Activated CD8-positive, alpha-beta memory T cell treated with anti-CD3 and anti-CD28 coated beads for 36 hours (primary cell): ENCODE results near the gene ACTG2. TPM values are rescaled to one million over a fixed set of nuclear protein-coding genes. Genes with fewer than 3 reads are reported as not detected.
"Not testable (repeated sequence)": the region's sequence is repeated elsewhere in the genome, so short reads cannot be mapped to it uniquely, and the experiment has no call there.

Experiments used
- CTCF ChIA-PET: fragments of 350-600 bp; sonication (Branson Sonifier 250); formaldehyde crosslinking; loops from one replicate; lab custom pipeline; 2021; ENCODE audit warnings: antibody characterized with exemption; lab: Charles Lee
- POLR2A ChIA-PET: fragments of 350-600 bp; sonication (Branson Sonifier 250); formaldehyde crosslinking; loops from one replicate; lab custom pipeline; 2021; ENCODE audit warnings: antibody characterized with exemption; lab: Charles Lee
- total RNA-seq, 2 experiments: library from RNA; stranded (reverse); gene quantifications; one replicate each; pipeline ENCODE4 v1.2.3, GENCODE V29; 2021

Gene ACTG2
- under 1 TPM in 1 of 2 experiments, not detected in 1; 0.13 TPM for total RNA-seq

DNA sequence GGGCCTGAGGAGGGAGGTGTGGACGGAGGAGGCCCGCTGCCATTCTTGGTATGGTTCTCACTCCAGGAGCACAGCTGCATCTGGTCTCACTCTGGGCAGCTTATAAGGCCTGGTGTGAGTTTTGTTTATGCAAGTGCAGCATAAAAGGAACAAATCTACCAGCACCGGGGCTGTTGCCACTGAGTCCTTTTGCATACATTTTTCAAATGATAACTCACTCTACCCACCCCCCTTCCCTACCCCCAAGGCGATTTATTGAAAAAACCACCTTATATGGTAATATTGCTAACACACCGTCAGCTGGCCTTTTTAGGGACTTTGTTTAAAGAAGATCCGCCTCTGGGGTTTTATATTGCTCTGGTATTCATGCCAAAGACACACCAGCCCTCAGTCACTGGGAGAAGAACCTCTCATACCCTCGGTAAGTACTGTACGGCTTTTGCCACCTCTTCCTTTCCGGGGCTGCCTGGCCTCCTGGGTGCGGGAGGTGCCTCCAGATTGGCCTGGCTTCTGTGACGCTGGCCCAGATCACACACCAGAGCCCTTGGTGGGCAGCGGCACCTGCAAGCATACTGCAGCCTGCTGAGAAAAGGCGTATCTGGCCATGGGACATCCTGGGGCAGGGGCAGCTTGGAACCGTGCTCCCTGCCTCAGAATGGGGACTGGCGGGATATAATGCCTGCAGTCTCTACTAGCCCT, at the start of gene ACTG2:
Gene ACTG2, plus strand, starts transcription at position 378 of the 699 bp plus-strand sequence. CDS start 8,304 bp downstream, outside the sequence.
- POLR2A ChIA-PET = no interaction called here
- CTCF ChIA-PET = interaction anchor here (0.6 to 1.8 kb wide), 3 partner anchors 12 to 479 kb away, joined by 3 to 5 read pairs (median 5); no protein-coding TSS in a partner anchor

DNA sequence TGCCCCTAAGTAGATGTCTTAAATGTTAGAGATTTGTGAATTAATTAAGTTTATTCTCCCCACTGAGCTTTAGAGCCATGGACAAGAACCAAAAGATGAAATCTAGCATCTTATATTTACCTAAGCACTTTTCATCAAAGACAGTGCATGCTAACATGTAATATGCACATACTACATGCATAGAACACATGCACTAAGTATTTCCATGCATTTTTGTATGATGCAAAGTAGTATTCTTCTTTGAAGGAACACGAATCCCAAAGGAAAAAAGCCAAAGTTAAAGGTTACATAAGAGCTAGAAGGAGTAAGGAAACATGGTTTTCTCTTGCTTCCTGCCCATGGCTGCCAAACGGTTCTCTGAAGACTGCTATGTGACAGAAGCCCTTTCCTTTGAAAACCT, 48.7 kb upstream of the ACTG2 start:
- ChIA-PET POLR2A (no interaction called here), CTCF (no interaction called here)

DNA sequence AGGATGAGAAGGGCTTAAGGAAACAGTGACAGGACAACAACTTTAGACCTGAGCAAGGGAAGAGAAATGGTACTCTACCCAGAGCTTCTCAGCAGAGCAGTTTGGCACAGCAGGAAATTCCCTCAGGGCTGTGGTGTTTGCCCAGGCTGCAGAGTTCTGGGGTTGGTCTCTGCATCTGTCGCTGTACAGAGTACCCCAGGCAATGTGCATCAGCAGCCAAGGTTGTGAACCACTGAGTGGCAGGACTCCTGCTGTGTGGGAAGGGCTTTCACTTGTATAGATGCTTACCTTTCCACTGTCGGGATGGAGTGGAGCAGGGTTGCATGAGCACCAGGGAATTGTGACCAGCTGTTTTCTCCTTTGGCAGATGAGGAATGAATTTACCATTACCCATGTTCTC, 42.8 kb upstream of the ACTG2 start:
- CTCF ChIA-PET = no interaction called here

DNA sequence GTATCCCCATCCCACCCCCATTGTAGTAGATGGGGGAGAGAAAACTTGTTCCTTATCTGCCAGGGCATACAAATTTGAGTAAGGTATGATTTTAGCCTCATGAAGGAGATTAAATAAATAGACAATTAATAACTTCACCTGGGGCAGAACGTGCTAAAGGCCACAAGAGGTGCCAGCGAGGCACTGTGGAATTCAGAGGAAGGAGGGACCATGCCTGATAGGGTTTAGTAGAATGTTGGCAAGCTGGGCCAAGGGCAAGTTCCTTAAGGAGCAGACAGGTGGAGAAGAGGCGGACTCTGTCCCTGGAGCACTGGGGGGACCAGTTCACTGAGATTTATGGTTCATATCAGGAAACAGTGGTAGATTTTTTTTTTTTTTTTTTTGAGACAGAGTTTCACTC, 41.5 kb upstream of the ACTG2 start:
- ChIA-PET CTCF (interaction anchor here (0.7 kb wide), 2 partner anchors 28 to 61 kb away, joined by 3 to 5 read pairs; no protein-coding TSS in a partner anchor), POLR2A (no interaction called here)

More for the DNA sequence above, 42.8 kb upstream of the ACTG2 start:
- POLR2A ChIA-PET = no interaction called here

DNA sequence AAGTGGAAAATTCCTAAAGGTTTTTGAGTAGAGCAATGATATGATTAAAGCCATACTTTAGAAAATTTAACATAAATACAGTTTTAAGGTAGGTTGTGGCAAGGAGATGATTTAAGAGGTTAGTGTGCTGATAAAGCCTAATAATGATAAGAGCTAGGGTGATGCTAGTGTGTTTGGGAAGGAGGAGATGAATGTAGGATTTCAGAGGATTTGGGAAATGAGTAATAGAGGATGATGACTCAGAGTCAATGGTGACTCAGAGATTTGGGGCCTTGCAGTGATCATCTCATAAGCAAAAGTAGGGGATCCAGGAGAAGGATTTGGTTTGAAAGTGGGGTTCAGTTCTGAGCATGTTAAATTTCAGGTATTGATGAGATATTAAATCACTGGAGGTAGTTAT, 40.8 kb upstream of the ACTG2 start:
- POLR2A ChIA-PET = no interaction called here
- CTCF ChIA-PET = interaction anchor here (0.6 to 0.7 kb wide), 2 partner anchors 60 to 618 kb away, joined by 3 to 5 read pairs; partner anchors contain the start of gene CCT7

DNA sequence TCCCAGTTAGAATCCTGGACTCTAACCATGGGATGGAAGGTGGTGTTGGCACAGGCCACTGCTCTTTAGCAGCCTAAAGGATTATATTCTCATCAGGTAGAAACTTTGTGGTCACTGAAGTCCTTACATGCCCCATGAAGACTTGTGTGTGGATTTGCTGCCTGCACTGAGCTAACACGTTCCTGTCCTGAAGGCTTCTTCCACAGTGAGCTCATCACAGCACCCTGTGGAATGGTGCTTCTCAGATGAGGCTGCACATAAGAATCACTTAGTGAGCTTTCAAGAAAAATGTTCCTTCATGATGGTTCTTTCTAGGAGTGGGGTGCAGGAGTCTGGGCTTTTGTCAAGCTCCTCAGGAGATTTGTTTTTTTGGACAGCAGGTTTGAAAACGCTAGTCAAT, 37.3 kb upstream of the ACTG2 start:
- POLR2A ChIA-PET = interaction anchor here (0.5 kb wide), 1 partner anchor 27 kb away, joined by 3 read pairs; the partner anchor contains the start of gene STAMBP

DNA sequence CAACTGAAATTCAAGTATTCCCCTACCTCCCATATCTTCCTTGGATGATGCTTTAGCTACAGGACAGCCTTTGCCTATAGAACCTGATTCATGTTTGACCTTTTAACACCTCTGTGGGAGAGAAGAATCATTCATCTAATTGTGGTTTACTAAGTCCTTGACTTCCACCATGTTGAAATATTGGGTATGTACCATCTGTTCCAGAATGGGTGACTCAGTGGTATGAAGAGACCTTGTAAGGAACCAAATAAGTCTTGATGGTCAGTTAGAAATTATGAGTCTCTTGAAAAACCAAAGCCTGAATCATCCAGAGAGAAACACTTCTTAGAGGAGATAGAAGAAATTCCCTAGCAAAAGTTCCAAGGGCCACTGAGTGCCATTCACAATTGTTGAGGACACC, 36.6 kb upstream of the ACTG2 start:
- ChIA-PET CTCF (no interaction called here), POLR2A (interaction anchor here (0.5 kb wide), 1 partner anchor 28 kb away, joined by 3 read pairs; the partner anchor contains the start of gene STAMBP)

More for the DNA sequence above, 37.3 kb upstream of the ACTG2 start:
- CTCF ChIA-PET = no interaction called here

DNA sequence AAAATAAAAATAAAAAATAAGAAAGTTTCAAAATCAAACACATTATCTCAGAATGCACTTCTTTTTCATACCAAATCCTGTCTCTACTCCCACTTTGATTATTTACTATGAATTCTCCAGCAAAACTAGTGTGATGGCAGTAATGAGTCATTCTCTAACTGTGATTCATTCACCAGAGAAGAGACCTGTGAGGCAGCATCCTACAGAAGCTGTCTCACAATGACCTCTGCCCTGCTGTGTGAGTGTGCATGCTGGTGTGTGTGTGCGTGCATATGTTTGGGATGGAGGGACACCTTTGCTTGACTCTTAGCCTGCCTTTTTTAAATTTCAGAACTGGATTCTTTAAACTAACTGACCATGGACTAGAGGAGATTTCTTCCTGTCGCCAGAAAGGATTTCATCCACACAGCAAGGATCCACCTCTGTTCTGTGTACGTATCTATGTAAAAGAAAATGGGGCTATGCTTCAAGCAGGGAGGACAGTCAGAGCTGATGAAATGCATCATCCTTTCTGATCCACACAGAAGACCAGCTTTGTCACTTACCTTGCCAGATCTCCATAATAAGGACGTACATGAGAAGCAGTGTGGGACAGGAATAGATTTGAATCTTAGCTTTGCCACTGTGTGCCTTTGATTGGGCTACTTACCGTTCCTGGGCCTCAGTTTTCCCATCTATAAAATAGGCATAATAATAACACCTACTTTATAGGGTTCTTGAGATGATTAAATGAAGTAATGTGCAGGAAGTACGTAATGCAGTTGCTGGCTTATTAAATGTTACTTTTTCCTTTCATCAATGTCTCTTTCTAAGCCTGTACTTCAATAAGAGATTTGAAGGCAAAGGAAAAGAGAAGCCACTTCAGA, 32.9 kb upstream of the ACTG2 start:
- ChIA-PET CTCF (no interaction called here), POLR2A (interaction anchor here (1.0 kb wide), 1 partner anchor 31 kb away, joined by 5 read pairs; the partner anchor contains the start of gene STAMBP)

DNA sequence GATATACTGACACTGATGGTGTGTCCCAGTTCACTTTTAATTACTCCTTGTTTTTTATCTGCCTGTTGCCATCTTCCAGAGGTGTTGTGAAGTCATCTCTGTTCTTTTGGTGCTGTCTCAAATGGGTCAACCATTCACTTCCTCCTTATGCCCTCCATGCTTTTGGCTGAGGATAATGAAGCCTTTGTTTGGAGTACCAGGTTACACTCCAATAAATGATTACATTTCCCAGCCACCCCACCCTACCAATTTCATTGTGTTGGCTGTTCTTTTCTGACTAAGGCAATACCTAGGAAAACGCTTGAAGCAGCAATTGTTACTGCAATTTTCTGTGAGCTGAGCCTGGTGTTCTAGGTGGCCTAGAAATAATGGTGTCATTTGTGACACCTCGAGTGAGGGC, 29.8 kb upstream of the ACTG2 start:
- CTCF ChIA-PET = interaction anchor here (0.7 kb wide), 1 partner anchor 18 kb away, joined by 3 read pairs; no protein-coding TSS in a partner anchor
- POLR2A ChIA-PET = no interaction called here

DNA sequence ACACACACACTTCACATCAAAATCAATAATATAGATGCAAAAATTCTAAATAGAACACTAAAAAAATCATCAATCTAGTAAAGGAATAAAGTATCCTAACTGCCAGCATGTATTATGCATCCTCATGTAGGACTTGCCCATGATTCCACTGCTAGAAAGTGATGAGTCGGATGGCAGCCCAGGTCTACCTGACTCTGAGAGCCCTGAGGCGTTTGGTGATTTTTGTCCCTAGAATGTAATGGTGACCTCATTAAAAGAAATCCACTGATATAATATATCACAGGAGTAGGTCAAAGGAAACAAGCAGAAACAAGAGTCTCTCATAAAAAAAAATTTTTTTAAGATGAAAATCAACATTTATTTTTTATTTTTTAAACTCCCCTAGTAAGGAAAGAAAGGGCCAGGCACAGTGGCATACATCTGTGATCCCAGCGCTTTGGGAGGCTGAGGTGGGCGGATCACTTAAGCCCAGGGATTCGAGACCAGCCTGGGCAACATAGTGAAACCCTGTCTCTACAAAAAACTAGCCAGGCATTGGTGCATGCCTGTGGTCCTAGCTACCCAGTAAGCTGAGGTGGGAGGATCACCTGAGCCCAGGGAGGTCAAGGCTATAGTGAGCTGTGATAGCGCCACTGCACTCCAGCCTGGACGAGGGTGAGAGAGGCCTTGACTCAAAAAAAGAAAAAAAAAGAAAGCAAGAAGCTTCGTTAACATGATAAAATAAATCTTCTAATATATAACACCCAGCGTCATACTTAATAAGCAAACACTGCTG, 24.4 kb upstream of the ACTG2 start:
- ChIA-PET CTCF (no interaction called here), POLR2A (no interaction called here)

DNA sequence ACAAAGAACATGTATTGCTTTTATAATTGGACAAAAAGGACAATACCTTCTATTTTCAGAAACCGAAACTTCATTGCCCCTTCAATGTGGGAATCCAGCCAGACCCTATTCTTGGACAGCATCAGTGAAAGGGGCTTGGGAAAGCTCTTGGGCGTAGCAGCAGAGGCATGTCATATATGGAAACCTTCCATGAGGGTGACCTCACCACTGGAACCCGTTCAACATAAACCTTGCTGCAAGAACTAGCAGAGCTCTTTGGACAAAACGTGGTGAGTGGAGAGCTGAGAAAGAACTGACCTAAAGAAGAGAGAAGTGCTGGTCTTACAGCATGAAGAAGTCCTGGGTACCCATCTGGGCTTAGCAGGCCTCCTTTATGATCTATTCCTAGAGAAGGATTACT, 22.7 kb upstream of the ACTG2 start:
- POLR2A ChIA-PET = no interaction called here
- CTCF ChIA-PET = no interaction called here

DNA sequence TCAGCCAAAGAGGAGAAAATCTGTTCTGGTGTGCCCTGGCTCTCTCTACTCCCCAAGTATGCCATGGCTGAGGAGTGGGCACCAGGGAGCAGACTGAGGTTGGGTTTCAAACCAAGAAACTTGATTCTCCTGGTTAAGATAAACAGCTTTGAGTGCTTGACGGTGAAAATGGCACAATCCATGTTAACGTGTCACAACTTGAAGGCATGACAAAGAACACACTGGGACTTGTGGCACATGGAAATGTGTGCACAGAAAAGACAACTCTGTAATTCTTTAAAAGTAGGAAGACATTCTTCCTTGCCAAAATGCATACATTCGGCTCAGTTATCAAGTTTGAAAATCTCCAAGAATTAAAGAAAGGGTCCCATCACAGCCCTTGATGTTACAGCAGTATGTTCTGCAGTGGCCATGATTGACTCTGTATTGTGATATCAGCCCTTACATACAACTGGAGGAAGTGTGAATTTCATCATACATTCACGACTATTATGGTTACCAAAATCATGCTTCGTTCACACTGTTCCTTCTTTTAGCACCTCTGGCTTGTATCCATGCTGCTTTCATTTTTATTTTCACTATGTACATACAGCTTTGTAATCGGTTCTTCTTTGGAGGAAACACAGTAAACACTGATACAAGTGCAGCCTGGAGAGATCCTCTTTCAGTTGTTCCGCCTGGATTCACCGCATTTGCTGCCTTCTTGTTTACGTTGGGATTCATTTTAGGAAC, 15.6 kb upstream of the ACTG2 start:
- CTCF ChIA-PET = no interaction called here
- POLR2A ChIA-PET = no interaction called here

DNA sequence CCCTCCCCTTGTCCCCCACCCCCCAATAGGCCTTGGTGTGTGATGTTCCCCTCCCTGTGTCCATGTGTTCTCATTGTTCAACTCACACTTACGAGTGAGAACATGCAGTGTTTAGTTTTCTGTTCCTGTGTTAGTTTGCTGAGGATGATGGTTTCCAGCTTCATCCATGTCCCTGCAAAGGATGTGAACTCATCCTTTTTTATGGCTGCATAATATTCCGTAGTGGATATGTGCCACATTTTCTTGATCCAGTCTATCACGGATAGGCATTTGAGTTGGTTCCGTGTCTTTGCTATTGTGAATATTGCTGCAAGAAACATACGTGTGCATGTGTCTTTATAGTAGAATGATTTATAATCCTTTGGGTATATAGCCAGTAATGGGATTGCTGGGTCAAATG, 14.8 kb upstream of the ACTG2 start:
- CTCF ChIA-PET = not testable (repeated sequence)

DNA sequence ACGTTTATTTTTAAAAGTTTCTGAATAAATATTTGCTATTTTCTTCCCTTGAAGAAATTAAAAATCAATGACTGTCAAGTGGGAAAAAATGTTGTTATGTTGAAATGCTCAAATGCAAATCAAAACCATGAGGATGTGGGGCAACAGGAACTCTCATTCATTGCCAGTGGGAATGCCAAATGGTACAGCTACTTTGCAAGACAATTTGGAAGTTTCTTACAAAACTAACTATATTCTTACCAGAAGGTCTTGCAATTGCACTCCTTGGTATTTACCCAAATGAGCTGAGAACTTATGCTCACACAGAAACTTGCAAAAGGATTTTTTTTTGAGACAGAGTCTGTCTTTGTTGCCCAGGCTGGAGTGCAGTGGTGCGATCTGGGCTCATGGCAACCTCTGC, 7.4 kb upstream of the ACTG2 start:
- POLR2A ChIA-PET = no interaction called here
- CTCF ChIA-PET = interaction anchor here (1.1 kb wide), 1 partner anchor 42 kb away, joined by 3 read pairs; the partner anchor contains the start of gene DGUOK

More for the DNA sequence above, 14.8 kb upstream of the ACTG2 start:
- POLR2A ChIA-PET = not testable (repeated sequence)

DNA sequence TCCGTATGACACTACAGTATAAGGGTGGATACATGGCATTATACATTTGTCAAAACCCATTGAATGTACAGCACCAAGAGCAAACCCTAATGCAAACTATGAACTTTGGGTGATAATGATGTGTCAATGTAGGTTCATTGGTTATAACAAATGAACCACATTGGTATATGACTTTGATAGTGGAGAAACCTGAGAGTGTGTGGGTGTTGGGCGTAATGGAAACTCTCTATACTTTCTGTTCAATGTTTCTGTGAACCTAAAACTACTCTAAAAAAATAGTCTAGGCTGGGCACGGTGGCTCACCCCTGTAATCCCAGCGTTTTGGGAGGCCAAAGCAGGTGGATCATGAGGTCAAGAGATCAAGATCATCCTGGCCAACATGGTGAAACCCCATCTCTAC, 6.5 kb upstream of the ACTG2 start:
- POLR2A ChIA-PET = interaction anchor here (0.6 to 0.7 kb wide), 2 partner anchors 146 to 221 kb away, joined by 3 to 5 read pairs; no protein-coding TSS in a partner anchor
- CTCF ChIA-PET = no interaction called here

DNA sequence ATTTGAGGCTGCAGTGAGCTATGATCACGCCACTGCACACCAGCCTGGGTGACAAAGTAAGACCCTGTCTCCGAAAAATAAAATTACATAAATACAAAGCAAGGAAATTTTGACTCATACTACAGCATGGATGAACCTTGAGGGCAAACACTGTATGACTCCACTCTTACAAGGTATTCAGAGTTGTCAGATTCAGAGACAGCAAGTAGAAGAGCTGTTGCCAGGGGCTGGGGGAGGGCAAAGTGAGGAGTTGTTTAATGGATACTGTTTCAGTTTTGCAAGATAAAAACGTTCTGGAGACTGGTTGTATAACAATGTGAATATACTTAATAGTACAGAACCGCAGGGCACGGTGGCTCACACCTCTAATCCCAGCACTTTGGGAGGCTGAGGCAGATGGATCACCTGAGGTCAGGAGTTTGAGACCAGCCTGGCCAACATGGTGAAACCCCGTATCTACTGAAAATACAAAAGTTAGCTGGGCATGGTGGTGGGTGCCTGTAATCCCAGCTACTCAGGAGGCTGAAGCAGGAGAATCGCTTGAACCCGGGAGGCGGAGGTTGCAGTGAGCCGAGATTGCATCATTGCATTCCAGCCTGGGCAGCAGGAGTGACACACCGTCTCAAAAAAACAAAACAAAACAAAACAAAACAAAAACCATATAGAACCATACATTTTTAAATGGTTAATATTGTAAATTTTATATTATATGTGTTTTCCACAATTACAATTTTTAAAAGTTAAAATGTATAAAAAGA, 5.0 kb upstream of the ACTG2 start:
- CTCF ChIA-PET = not testable (repeated sequence)
- POLR2A ChIA-PET = interaction anchor here (0.8 kb wide), 1 partner anchor 51 kb away, joined by 3 read pairs; no protein-coding TSS in a partner anchor

DNA sequence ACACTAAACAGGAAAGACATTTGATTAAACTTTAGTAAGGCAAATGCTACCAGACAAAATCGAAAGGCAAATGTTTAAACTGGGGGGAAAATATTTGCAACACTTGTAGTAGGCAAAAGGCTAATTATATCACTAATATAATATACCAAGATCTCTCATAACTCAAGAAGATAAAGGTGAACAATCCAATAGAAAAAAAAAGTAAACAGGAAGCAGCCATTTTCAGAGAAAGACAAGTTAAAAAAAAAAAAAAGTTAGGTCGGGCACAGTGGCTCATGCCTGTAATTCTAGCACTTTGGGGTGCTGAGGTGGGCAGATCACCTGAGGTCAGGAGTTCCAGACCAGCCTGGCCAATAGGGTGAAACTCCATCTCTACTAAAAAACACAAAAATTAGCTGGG, 4.4 kb upstream of the ACTG2 start:
- CTCF ChIA-PET = no interaction called here
- POLR2A ChIA-PET = no interaction called here

DNA sequence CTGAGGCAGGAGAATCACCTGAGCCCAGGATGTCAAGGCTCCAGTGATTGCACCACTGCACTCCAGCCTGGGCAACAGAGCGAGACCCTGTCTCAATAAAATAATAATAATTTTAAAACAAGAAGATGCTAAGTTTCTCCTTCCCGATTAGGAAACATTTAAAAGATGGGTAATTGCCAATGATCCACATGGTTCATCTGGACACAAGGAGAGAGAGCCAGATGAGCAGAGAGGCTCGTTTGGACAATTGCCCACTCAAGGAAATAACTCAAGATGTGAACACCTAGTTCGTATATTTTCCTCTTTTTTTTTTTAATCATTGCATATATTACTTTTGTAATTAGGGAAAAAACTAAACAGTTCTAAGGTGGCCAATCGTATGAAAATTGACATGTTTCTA, 3.6 kb upstream of the ACTG2 start:
- POLR2A ChIA-PET = no interaction called here
- CTCF ChIA-PET = no interaction called here
